Dendritic cell treated with granulocyte-macrophage colony-stimulating factor and Interleukin-4, amounts not matched to agents 40 ng/mL and 50 ng/mL, for 4 days (primary cell): Measurements from ENCODE around the gene PFKP.
"Not testable (repeated sequence)": the region's sequence is repeated elsewhere in the genome, so short reads cannot be mapped to it uniquely, and the experiment has no call there.

Experiments
- H3K27ac Mint-ChIP-seq: one replicate; pipeline ENCODE4 v1.8.0; 2022; ENCODE audit warnings: mild to moderate bottlenecking, mixed read lengths
- H3K27me3 Mint-ChIP-seq: one replicate; pipeline ENCODE4 v1.8.0; 2022; ENCODE audit warnings: mild to moderate bottlenecking, mixed read lengths
- H3K36me3 Mint-ChIP-seq: one replicate; pipeline ENCODE4 v1.8.0; 2022; ENCODE audit warnings: low read depth, mixed read lengths
- H3K4me1 Mint-ChIP-seq: one replicate; pipeline ENCODE4 v1.8.0; 2022; ENCODE audit warnings: low read depth, mixed read lengths
- H3K4me3 Mint-ChIP-seq: one replicate; pipeline ENCODE4 v1.8.0; 2022; ENCODE audit warnings: mild to moderate bottlenecking, moderate library complexity, mixed read lengths
- H3K9me3 Mint-ChIP-seq: one replicate; pipeline ENCODE4 v1.8.0; 2022; ENCODE audit warnings: mixed read lengths
- intact Hi-C: fragments of 100-400 bp; cut with micrococcal nuclease; formaldehyde crosslinking; loops from one replicate; pipeline ENCODE4 v1.15.0; 2022

Gene PFKP

GRCh38 chr10:3056280-3057037 lies 10.9 kb upstream of the PFKP start:
- H3K36me3 Mint-ChIP-seq, result no peaks in the 10 kb centered on the region
- H3K9me3 Mint-ChIP-seq, result no peaks in the 10 kb centered on the region
- H3K4me1 Mint-ChIP-seq, result peaks cover 11% of the 10 kb centered on the region
- no peak overlapping the region for H3K4me3 Mint-ChIP-seq
- H3K27ac Mint-ChIP-seq, result no peak overlapping the region
- peaks cover 34% of the 10 kb centered on the region for H3K27me3 Mint-ChIP-seq
- intact Hi-C loops, result no loop called here

DNA sequence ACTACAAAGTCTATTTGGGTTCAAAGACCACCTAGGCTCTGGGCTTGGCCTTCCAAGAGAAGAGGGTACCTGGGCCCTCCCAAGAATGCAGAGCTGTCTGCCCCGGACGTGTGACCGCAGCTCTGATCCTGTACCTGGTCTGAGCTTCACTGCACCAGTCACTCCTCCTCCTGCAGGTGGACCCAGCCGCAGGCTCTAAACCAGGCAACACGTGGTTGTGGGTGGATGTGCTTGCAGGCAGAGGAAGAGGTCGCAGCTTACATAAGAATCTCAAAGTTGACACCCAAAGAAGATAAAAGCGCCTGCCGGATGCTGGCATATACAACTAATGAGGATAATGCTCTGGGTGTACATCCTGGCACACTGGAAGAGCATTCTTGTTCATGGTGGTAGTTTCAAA lies 9.4 kb upstream of the PFKP start:
- Mint-ChIP-seq H3K4me3 (no peak overlapping the region), H3K36me3 (no peaks in the 10 kb centered on the region), H3K27me3 (peaks cover 32% of the 10 kb centered on the region), H3K27ac (no peak overlapping the region), H3K4me1 (peaks cover 5% of the 10 kb centered on the region), H3K9me3 (no peaks in the 10 kb centered on the region)
- intact Hi-C loops, result no loop called here

DNA sequence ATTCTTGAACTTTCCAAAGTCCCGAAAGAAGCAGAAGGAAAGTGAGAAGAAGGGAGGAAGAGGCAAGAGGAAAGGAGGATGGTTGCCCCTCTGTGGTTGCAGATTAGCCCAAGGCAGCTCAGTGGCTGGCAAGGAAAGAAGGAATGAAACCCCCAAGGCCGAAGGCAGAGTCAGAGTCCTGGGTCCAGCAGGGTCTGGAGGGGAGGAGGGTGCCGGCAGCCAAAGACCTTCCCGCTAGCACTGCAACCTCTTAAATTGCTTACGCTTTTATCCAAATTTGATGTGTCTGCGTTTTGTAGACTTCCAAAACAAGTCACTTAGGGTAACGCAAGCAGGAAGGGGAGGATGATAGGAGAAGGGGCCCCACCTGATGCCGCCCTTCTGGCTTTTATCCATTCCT lies 7.4 kb upstream of the PFKP start:
- H3K4me1 Mint-ChIP-seq, result no peaks in the 10 kb centered on the region
- H3K4me3 Mint-ChIP-seq, result no peak overlapping the region
- intact Hi-C loops, result no loop called here
- H3K27ac Mint-ChIP-seq, result no peak overlapping the region
- no peaks in the 10 kb centered on the region for H3K9me3 Mint-ChIP-seq
- peaks cover 32% of the 10 kb centered on the region for H3K27me3 Mint-ChIP-seq
- no peaks in the 10 kb centered on the region for H3K36me3 Mint-ChIP-seq

DNA sequence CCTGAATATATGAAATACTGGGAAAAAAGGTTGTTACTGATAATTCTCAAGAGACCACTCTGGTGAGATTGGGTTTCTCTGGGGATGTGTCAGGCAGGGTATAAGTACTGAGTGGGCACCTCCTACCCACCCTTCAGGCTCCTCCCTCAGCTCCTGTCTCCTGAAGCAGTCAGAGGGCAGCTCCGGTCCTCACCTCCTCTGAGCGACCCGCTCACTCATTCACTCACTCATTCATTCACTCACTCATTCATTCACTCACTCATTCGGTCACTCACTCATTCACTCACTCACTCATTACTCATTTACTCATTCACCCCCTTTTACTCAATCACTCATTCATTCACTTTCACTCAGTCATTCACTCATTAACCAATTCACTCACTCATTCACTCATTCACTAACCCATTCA lies 6.9 kb upstream of the PFKP start:
- H3K27me3 Mint-ChIP-seq, result peaks cover 31% of the 10 kb centered on the region
- no peaks in the 10 kb centered on the region for H3K9me3 Mint-ChIP-seq
- H3K4me3 Mint-ChIP-seq, result no peak overlapping the region
- no peak overlapping the region for H3K27ac Mint-ChIP-seq
- intact Hi-C loops, result no loop called here
- no peaks in the 10 kb centered on the region for H3K36me3 Mint-ChIP-seq
- no peaks in the 10 kb centered on the region for H3K4me1 Mint-ChIP-seq

DNA sequence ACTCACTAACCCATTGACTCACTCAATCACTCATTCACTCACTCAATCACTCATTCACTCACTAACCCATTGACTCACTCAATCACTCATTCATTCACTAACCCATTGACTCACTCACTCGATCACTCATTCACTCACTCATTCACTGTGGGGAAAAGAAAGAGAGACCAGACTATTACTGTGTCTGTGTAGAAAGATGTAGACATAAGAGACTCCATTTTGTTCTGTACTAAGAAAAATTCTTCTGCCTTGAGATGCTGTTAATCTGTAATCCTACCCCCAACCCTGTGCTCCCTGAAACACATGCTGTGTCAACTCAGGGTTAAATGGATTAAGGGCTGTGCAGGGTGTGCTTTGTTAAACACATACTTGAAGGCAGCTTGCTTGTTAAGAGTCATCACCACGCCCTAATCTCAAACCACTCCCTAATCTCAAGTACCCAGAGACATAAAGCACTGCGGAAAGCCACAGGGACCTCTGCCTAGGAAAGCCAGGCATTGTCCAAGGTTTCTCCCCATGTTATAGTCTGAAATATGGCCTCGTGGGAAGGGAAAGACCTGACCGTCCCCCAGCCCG lies 5.9 kb upstream of the PFKP start:
- H3K36me3 Mint-ChIP-seq, H3K4me1 Mint-ChIP-seq, H3K4me3 Mint-ChIP-seq, H3K27ac Mint-ChIP-seq, intact Hi-C loops, H3K9me3 Mint-ChIP-seq: not testable (repeated sequence)
- peaks cover 35% of the 10 kb centered on the region for H3K27me3 Mint-ChIP-seq

GRCh38 chr10:3062502-3063186 lies 4.7 kb upstream of the PFKP start:
- H3K4me3 Mint-ChIP-seq, result no peak overlapping the region
- no peak overlapping the region for H3K27ac Mint-ChIP-seq
- no peaks in the 10 kb centered on the region for H3K4me1 Mint-ChIP-seq
- intact Hi-C loops, result no loop called here
- H3K9me3 Mint-ChIP-seq, result no peaks in the 10 kb centered on the region
- H3K27me3 Mint-ChIP-seq, result peaks cover 38% of the 10 kb centered on the region
- peaks cover 4% of the 10 kb centered on the region for H3K36me3 Mint-ChIP-seq

DNA sequence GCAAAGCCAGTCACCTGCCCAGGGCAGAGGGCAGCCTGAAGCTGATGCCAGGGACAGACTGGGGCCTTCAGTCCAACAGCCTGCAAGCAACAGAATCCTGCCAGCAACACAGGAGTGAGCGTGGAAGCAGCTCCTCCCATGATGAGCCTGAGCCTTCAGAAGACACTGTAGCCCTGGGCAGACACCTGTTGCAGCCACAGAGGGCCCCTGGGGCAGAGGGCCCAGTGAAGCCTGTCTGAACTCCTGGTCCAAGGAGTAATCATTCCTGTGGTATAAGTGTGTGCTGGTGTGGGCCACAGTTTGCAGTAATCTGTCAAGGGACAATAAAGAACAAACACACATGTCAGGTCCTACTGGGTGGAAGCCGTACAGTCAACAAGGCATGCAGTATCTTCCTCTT lies 2.9 kb upstream of the PFKP start:
- H3K4me3 Mint-ChIP-seq, result no peak overlapping the region
- peaks cover 37% of the 10 kb centered on the region for H3K27me3 Mint-ChIP-seq
- intact Hi-C loops, result no loop called here

GRCh38 chr10:3065622-3066021 lies 1.7 kb upstream of the PFKP start:
- no peak overlapping the region for H3K4me3 Mint-ChIP-seq
- H3K27ac Mint-ChIP-seq, result no peak overlapping the region
- H3K36me3 Mint-ChIP-seq, result peaks cover 34% of the 10 kb centered on the region
- intact Hi-C loops, result no loop called here
- H3K27me3 Mint-ChIP-seq, result peaks cover 33% of the 10 kb centered on the region
- H3K4me1 Mint-ChIP-seq, result peaks cover 16% of the 10 kb centered on the region
- H3K9me3 Mint-ChIP-seq, result no peaks in the 10 kb centered on the region

More for the DNA sequence above, 2.9 kb upstream of the PFKP start:
- peaks cover 4% of the 10 kb centered on the region for H3K4me1 Mint-ChIP-seq
- no peaks in the 10 kb centered on the region for H3K9me3 Mint-ChIP-seq
- no peak overlapping the region for H3K27ac Mint-ChIP-seq
- peaks cover 22% of the 10 kb centered on the region for H3K36me3 Mint-ChIP-seq

DNA sequence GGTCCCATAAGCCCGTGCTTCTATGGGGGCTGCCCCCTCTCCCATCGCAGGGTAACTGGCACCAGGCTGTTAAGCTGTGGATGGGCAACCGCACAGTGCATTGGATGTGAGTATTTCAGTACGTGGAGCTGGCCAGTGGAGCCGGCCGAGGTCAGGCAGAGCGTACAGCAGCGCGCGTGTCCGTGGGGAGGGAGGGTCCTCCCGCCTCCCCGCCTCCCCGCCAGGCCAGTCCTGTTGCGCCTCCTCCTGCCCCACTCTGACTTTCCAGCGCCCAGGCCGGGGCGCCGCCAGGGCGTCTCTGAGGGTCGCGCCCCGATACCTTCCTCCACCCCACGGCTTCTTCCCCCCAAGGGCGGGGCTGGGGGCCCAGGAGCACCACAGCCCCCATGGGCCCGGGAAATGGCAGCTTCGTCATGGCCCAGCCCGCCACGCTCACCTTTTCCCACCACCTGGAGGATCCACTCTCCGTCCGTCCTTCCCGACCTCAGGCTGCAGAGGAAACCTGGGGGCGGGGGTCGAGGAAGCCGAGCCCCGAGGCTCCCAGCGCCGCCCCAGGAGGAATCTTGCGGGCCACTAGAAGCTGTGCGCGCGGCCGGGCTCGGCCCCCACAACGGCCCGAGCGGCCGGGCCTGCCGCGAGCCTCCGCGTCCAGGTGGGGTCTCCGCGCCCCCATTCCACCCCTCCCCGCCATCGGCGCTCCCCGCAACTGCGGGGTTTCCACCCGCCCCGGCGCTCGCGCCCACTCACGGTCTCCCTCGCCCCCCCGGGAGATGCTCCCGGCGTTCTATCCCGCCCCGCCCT lies 831 bp upstream of the PFKP start:
- Mint-ChIP-seq H3K27me3 (peaks cover 33% of the 10 kb centered on the region), H3K4me3 (peak overlapping the region; percentile 68), H3K27ac (no peak overlapping the region), H3K4me1 (peaks cover 25% of the 10 kb centered on the region), H3K36me3 (peaks cover 43% of the 10 kb centered on the region), H3K9me3 (no peaks in the 10 kb centered on the region)
- intact Hi-C loops, result no loop called here

GRCh38 chr10:3067859-3068179 lies 471 bp downstream of the PFKP start:
- peaks cover 56% of the 10 kb centered on the region for H3K36me3 Mint-ChIP-seq
- H3K27me3 Mint-ChIP-seq, result peaks cover 33% of the 10 kb centered on the region
- peak overlapping the region; percentile 94 for H3K27ac Mint-ChIP-seq
- intact Hi-C loops, result loop anchor here (1.0 kb wide), 1 partner anchor 27 kb away; no protein-coding TSS in a partner anchor
- peaks cover 38% of the 10 kb centered on the region for H3K4me1 Mint-ChIP-seq
- no peaks in the 10 kb centered on the region for H3K9me3 Mint-ChIP-seq
- peak overlapping the region; percentile 99 for H3K4me3 Mint-ChIP-seq

- H3K27ac Mint-ChIP-seq, result peak overlapping the region; percentile 94
- H3K4me1 Mint-ChIP-seq, result peaks cover 44% of the 10 kb centered on the region
- H3K9me3 Mint-ChIP-seq, result no peaks in the 10 kb centered on the region
- H3K27me3 Mint-ChIP-seq, result peaks cover 33% of the 10 kb centered on the region
- intact Hi-C loops, result loop anchor here (1.0 kb wide), 1 partner anchor 27 kb away; no protein-coding TSS in a partner anchor
- H3K36me3 Mint-ChIP-seq, result peaks cover 62% of the 10 kb centered on the region
- peak overlapping the region; percentile 99 for H3K4me3 Mint-ChIP-seq
These were observed 1.0 kb downstream of the PFKP start for GRCh38 chr10:3068201-3068967.

DNA sequence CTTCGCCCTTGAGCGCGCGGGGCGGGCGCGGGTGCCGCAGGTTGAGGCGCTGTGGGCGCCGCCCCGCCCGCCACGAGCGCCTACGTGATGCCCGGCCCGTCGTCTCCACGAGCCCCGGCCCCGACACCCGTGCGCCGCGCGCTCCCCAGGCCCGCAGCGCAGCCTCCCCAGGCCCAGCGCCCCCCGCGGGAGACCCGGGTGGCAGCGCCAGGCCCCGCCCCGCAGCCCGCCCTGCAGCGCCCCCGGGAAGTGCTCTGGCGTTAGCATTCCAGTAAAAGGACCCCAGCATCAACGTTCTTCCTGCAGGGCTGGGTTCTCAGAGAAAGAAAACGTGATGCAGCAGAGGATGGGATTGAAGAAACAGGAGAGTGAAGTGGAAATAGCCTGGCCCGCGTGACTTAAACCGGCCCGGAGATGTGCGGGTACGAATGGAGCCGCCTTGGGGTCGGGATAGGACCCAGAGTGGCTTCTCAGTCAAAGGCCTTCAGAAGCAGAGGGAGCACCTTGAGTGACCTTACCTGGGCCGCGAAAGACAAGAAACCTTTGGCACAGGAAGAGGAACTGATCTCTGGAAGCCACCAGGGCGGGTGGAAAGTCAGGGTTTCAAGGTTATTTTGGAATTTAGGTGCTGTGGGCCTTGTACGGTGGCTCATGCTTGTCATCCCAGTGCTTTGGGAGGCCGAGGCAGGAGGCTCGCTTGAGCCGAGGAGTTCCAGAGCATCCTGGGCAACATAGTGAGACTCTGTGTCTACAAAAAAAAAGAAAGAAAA lies 1.8 kb downstream of the PFKP start:
- Mint-ChIP-seq H3K27ac (peak overlapping the region; percentile 94), H3K36me3 (peaks cover 69% of the 10 kb centered on the region), H3K27me3 (peaks cover 27% of the 10 kb centered on the region), H3K4me1 (peaks cover 51% of the 10 kb centered on the region), H3K9me3 (no peaks in the 10 kb centered on the region), H3K4me3 (peak overlapping the region; percentile 99)
- intact Hi-C loops, result loop anchor here (1.0 kb wide), 1 partner anchor 26 kb away; no protein-coding TSS in a partner anchor

DNA sequence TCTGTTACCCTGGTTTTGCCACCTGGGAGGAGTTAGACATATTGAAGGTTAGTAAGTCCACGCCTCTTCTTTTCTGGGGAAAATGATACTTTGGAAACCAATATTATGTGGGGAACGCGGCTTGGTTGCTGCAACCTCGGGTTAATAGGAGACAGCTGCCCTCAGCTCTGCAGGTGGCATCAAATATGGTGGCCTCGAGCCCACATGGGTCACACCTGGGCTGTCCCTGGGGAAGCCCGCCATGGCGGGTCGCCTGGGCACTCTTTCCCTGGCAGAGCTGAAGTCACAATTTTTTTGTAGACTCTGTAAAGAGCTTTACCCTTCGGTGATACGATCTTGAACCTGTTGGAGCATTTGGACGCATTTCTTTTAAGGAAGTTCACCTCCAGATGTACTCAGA lies 2.5 kb downstream of the PFKP start:
- Mint-ChIP-seq H3K4me3 (peak overlapping the region; percentile 99), H3K27me3 (peaks cover 23% of the 10 kb centered on the region), H3K4me1 (peaks cover 58% of the 10 kb centered on the region), H3K36me3 (peaks cover 77% of the 10 kb centered on the region), H3K27ac (no peak overlapping the region), H3K9me3 (no peaks in the 10 kb centered on the region)
- intact Hi-C loops, result no loop called here
